ENCODE results near the gene CASS4.

GRCh38 chr20:56431471-56431870 lies 19.4 kb downstream of the CASS4 start:
- TF ChIP-seq CTCF (conservative IDR thresholded peaks at IDR 0.05; ENCODE audit: low read length) (no peak), EZH2phosphoT487 (IDR thresholded peaks at IDR 0.05; ENCODE audit: borderline replicate concordance, low read depth, low read length) (no peak)
